Measurements from ENCODE around the gene PGA3. TPM values are rescaled to one million over a fixed set of nuclear protein-coding genes. Genes with fewer than 3 reads are reported as not detected.

The PGA3 gene
- polyA plus RNA-seq, 1 of the 3 experiments (the other 2 are of a cell fraction): not detected

- Histone ChIP-seq H3K36me3 (replicated peaks in 1 of 2; ENCODE audit: control insufficient read depth in 1 of 2, insufficient read depth in 2 of 2, low read length in 1 of 2) (peaks cover 0 to 34% of the 10 kb centered on the region in 2 experiments), H3K9ac (no peak overlapping the region), H3K79me2 (ENCODE audit: insufficient read depth) (peaks cover 84% of the 10 kb centered on the region), H3K4me3 (ENCODE audit: low read depth in 2 of 2, low read length in 1 of 2) (no peak overlapping the region), H3K9me3 (peaks cover 21% of the 10 kb centered on the region), H3K4me1 (ENCODE audit: control insufficient read depth in 1 of 2, insufficient read depth in 2 of 2, low read depth in 1 of 2, low read length in 1 of 2) (peaks cover 8 to 22% of the 10 kb centered on the region in 2 experiments; a peak in 3 of 4 replicates), H3F3A (replicated peaks; ENCODE audit: insufficient read depth) (peaks cover 19% of the 10 kb centered on the region), H4K20me1 (ENCODE audit: insufficient read depth) (0 out of 2 replicates have a peak, but pooled peaks cover 3% of the 10 kb centered on the region), H3K4me2 (no peak overlapping the region), H3K27ac (ENCODE audit: low read depth in 2 of 2, low read length in 1 of 2) (no peak overlapping the region), H3K27me3 (ENCODE audit: insufficient read depth) (no peaks in the 10 kb centered on the region), H2AFZ (ENCODE audit: low read depth) (no peak overlapping the region), H3K9me2 (no peaks in the 10 kb centered on the region)
- CTCF ChIA-PET: interaction anchor here (1.0 to 4.7 kb wide), 4 partner anchors 13 to 259 kb away, joined by 3 to 20 read pairs (median 6); no protein-coding TSS in a partner anchor
- 91% methylated on average over 3 of the region's 3 CpGs for WGBS (ENCODE audit: low lambda C conversion rate)
- TF ChIP-seq SIN3A (IDR thresholded peaks at IDR 0.05; ENCODE audit: borderline replicate concordance, low read depth, low read length) (no peak), GATA2 (CRISPR knock-in tag; IDR thresholded peaks at IDR 0.05) (no peak), RCOR1 (IDR thresholded peaks at IDR 0.05; ENCODE audit: low read length) (no peak), TEAD4 (IDR thresholded peaks at IDR 0.05; ENCODE audit: borderline replicate concordance, insufficient read depth) (no peak), SMC3 (IDR thresholded peaks at IDR 0.05; ENCODE audit: low read depth, low read length) (no peak)
- DNase-seq: no peak
- POLR2A ChIA-PET: no interaction called here
Observed at GRCh38 chr11:61157743-61158142, 45.6 kb upstream of the PGA3 start.

GRCh38 chr11:61158691-61159381, 44.5 kb upstream of the PGA3 start:
- 41% methylated on average over 3 of the region's 3 CpGs for WGBS (ENCODE audit: low lambda C conversion rate)
- Histone ChIP-seq H2AFZ (ENCODE audit: low read depth) (no peak overlapping the region), H3K4me3 (ENCODE audit: low read depth in 2 of 2, low read length in 1 of 2) (no peak overlapping the region), H3K36me3 (replicated peaks in 1 of 2; ENCODE audit: control insufficient read depth in 1 of 2, insufficient read depth in 2 of 2, low read length in 1 of 2) (peaks cover 0 to 34% of the 10 kb centered on the region in 2 experiments), H3K9ac (peak overlapping the region; percentile 16; the same call in 1 of the 2 replicates), H3K9me2 (no peaks in the 10 kb centered on the region), H3K27me3 (ENCODE audit: insufficient read depth) (no peaks in the 10 kb centered on the region), H3K4me2 (peak overlapping the region; percentile 44; the same call in 1 of the 2 replicates), H3K4me1 (ENCODE audit: control insufficient read depth in 1 of 2, insufficient read depth in 2 of 2, low read depth in 1 of 2, low read length in 1 of 2) (peaks cover under 1 to 22% of the 10 kb centered on the region in 2 experiments; a peak in 3 of 4 replicates), H3K27ac (ENCODE audit: low read depth in 2 of 2, low read length in 1 of 2) (peak overlapping the region; percentile 36 to 40), H3K79me2 (ENCODE audit: insufficient read depth) (peaks cover 73% of the 10 kb centered on the region), H4K20me1 (ENCODE audit: insufficient read depth) (0 out of 2 replicates have a peak, but pooled peaks cover under 1% of the 10 kb centered on the region), H3F3A (replicated peaks; ENCODE audit: insufficient read depth) (peaks cover 19% of the 10 kb centered on the region), H3K9me3 (peaks cover 20% of the 10 kb centered on the region)
- no peak for DNase-seq
- POLR2A ChIA-PET: interaction anchor here (0.9 kb wide), 1 partner anchor 10 kb away, joined by 3 read pairs; no protein-coding TSS in a partner anchor
- CTCF ChIA-PET: interaction anchor here (0.9 to 4.7 kb wide), 7 partner anchors 8 to 260 kb away, joined by 3 to 20 read pairs (median 6); no protein-coding TSS in a partner anchor
- no peak for TF ChIP-seq ZBTB33 (IDR thresholded peaks at IDR 0.05; ENCODE audit: borderline replicate concordance, low read depth)
